K562 (cell line): ENCODE results near the gene CLSTN2. TPM values are rescaled to one million over a fixed set of nuclear protein-coding genes. Genes with fewer than 3 reads are reported as not detected.

Experiments used
- ATAC-seq: fragments of 200-7000 bp; cut with Tn5 transposase; 3 replicates; pipeline ENCODE4 v1.9.1; 2020; ENCODE audit warnings: moderate library complexity
- BruUV-seq: library from RNA; stranded (reverse); fragments of 400-500 nt; replicated peaks from 2 replicates; lab custom pipeline; 2021; lab: Mats Ljungman, UMichigan
- CTCF ChIA-PET: fragments of 300-600 bp; formaldehyde crosslinking; extraction: SDS; loops from one replicate; lab custom pipeline; 2021; ENCODE audit warnings: low intra/inter-chr PET ratio; lab: Yijun Ruan, JAX
- POLR2A ChIA-PET: fragments of 300-600, 350-650 bp; sonication (Branson Sonifier 250); formaldehyde crosslinking; extraction: SDS; loops from one replicate; lab custom pipeline; 2021; ENCODE audit warnings: antibody characterized with exemption, inconsistent platforms; lab: Yijun Ruan, JAX
- DNase-seq, 4 experiments: peaks; one replicate each; pipeline versions ENCODE4 v3.0.0 to v3.0.0-alpha.2; 2011 to 2018; ENCODE audit warnings: low spot score in 3 of 4, mixed read lengths in 3 of 4; ENCODE audit errors: extremely low read depth in 1 of 4
- FAIRE-seq: peaks from 2 replicates; lab custom pipeline; 2011; peaks lifted over from hg19 to GRCh38; lab: Jason Lieb, UNC
- H2AFZ ChIP-seq: 2 replicates; pipeline ENCODE4 v1.6.0; 2011; ENCODE audit warnings: low read depth, low read length, control low read depth, inconsistent platforms
- H3K27ac ChIP-seq: fragments of 200-600 bp; 3 replicates; pipeline ENCODE4 v1.8.0; 2011; ENCODE audit warnings: low read depth, mild to moderate bottlenecking, control low read depth, inconsistent platforms, low read length, moderate library complexity, mixed read lengths; ENCODE audit errors: extremely low read depth
- H3K27me3 ChIP-seq, 2 experiments: fragments of 300-600 bp in 1 of 2; 2 replicates in 1 of 2; 3 replicates in 1 of 2; pipeline versions ENCODE4 v1.6.0 to v1.8.0; 2011; ENCODE audit warnings: inconsistent platforms in 2 of 2, low read length in 2 of 2, mild to moderate bottlenecking in 1 of 2, mixed read lengths in 1 of 2, moderate library complexity in 1 of 2; ENCODE audit not compliant: control insufficient read depth in 2 of 2, insufficient read depth in 2 of 2
- H3K36me3 ChIP-seq: fragments of 300-600 bp; 3 replicates; pipeline ENCODE4 v1.8.0; 2011; ENCODE audit warnings: mild to moderate bottlenecking, low read length, inconsistent platforms; ENCODE audit not compliant: control insufficient read depth, insufficient read depth
- H3K4me1 ChIP-seq, 2 experiments: fragments of 200-600 bp in 1 of 2; replicated peaks in 1 of 2; 2 replicates in 1 of 2; 3 replicates in 1 of 2; pipeline versions ENCODE4 v1.5.1 to v1.8.0; 2011; ENCODE audit warnings: inconsistent platforms in 2 of 2, low read length in 2 of 2, mild to moderate bottlenecking in 1 of 2, mixed read lengths in 1 of 2, moderate library complexity in 1 of 2; ENCODE audit not compliant: control insufficient read depth in 2 of 2, insufficient read depth in 2 of 2
- H3K4me2 ChIP-seq: 2 replicates; pipeline ENCODE4 v1.6.1; 2011; ENCODE audit warnings: low read length, control low read depth, inconsistent platforms, mixed read lengths; ENCODE audit not compliant: insufficient read depth
- H3K4me3 ChIP-seq: fragments of 200-600 bp; sonication (generic), shearing (Covaris generic); 2 replicates; pipeline ENCODE4 v1.5.1; 2016; ENCODE audit warnings: control low read depth, inconsistent platforms
- H3K79me2 ChIP-seq: fragments of 200-600 bp; 3 replicates; pipeline ENCODE4 v1.8.0; 2011; ENCODE audit warnings: low read length, inconsistent platforms; ENCODE audit not compliant: control insufficient read depth, insufficient read depth
- H3K9ac ChIP-seq, 2 experiments: 2 replicates each; pipeline versions ENCODE4 v1.6.0 to v1.6.1; 2011; ENCODE audit warnings: low read depth in 2 of 2, low read length in 2 of 2, control low read depth in 1 of 2, inconsistent platforms in 1 of 2, mild to moderate bottlenecking in 1 of 2, mixed read lengths in 1 of 2; ENCODE audit not compliant: insufficient read depth in 1 of 2
- H3K9me1 ChIP-seq: one replicate; pipeline ENCODE4 v1.6.0; 2011; ENCODE audit warnings: inconsistent platforms, mild to moderate bottlenecking, low read length, moderate library complexity; ENCODE audit not compliant: control insufficient read depth, insufficient read depth
- H3K9me3 ChIP-seq: replicated peaks from 2 replicates; pipeline ENCODE4 v1.5.1; 2011; ENCODE audit warnings: low read depth, low read length, inconsistent platforms; ENCODE audit not compliant: control insufficient read depth, insufficient read depth
- H4K20me1 ChIP-seq: replicated peaks from 2 replicates; pipeline ENCODE4 v1.6.1; 2011; ENCODE audit warnings: low read length, inconsistent platforms, mixed read lengths; ENCODE audit not compliant: control insufficient read depth, insufficient read depth
- E2F3 ChIP-seq: fragments of 250-450 bp; sonication (Bioruptor Pico); IDR thresholded peaks from 2 replicates; pipeline ENCODE4 v1.4.0; 2020; ENCODE audit warnings: mild to moderate bottlenecking
- GATAD2B ChIP-seq: fragments of 450-650 bp; IDR thresholded peaks from 2 replicates; pipeline ENCODE4 v1.6.1; 2017; ENCODE audit warnings: mild to moderate bottlenecking, borderline replicate concordance
- GMEB1 ChIP-seq: fragments of 250-450 bp; sonication (Bioruptor Pico); IDR thresholded peaks from 2 replicates; pipeline ENCODE4 v1.4.0; 2020; ENCODE audit warnings: mild to moderate bottlenecking
- KLF6 ChIP-seq: fragments of 250-450 bp; sonication (Bioruptor Pico); IDR thresholded peaks from 2 replicates; pipeline ENCODE4 v1.4.0; 2020; ENCODE audit warnings: mild to moderate bottlenecking, moderate library complexity, borderline replicate concordance
- PHTF2 ChIP-seq: fragments of 250-450 bp; sonication (Bioruptor Pico); IDR thresholded peaks from 2 replicates; pipeline ENCODE4 v1.5.0; 2021; ENCODE audit warnings: mild to moderate bottlenecking
- ZNF398 ChIP-seq: fragments of 250-450 bp; sonication (Bioruptor Pico); IDR thresholded peaks from 2 replicates; pipeline ENCODE4 v1.8.0; 2021; ENCODE audit warnings: moderate library complexity, mild to moderate bottlenecking, inconsistent platforms
- WGBS: fragments of 100-300 bp; shearing (Covaris generic); methylation state at CpG from one replicate; pipeline ENCODE4 v1.1.6; 2016; ENCODE audit warnings: low coverage, mixed read lengths; ENCODE audit not compliant: insufficient coverage; ENCODE audit errors: missing lambda C conversion rate; 5-methylcytosine and 5-hydroxymethylcytosine counted together
- in situ Hi-C: fragments of 300-500 bp; cut with MboI; formaldehyde crosslinking; loops from 4 replicates; pipeline ENCODE4 v1.15.0; 2018; ENCODE audit warnings: inconsistent platforms, mixed read lengths
- intact Hi-C: fragments of 100-400 bp; cut with micrococcal nuclease; formaldehyde crosslinking; loops from 2 replicates; pipeline ENCODE4 v1.14.2; 2022
- polyA plus RNA-seq, 8 experiments: library from polyadenylated mRNA; depleted of rRNA in 4 of 8; stranded (reverse) in 5 of 8; unstranded in 3 of 8; fragments of >200 nt; fragmentation: Nextera tagmentation in 2 of 8; fragmentation: Illumina TruSeq in 1 of 8; extraction: Ambion mirVana in 2 of 8; extraction: Trizol in 1 of 8; gene quantifications; 2 replicates each; pipeline versions ENCODE4 v1.2.1 to v1.2.3, GENCODE V29; 2011 to 2014; ENCODE audit warnings: inconsistent platforms in 1 of 8, missing spikeins in 1 of 8
- total RNA-seq, 7 experiments: library from RNA; depleted of rRNA in 6 of 7; stranded (reverse); fragments of >200 nt in 6 of 7; fragmentation: Illumina TruSeq in 2 of 7; extraction: Trizol in 2 of 7; gene quantifications; 2 replicates each; pipeline versions ENCODE4 v1.2.1 to v1.2.3, GENCODE V29; 2011 to 2021; ENCODE audit warnings: low replicate concordance in 1 of 7

Gene CLSTN2
- total and polyA plus RNA-seq, 9 of the 15 experiments (the other 6 are each of a cell fraction or from before 2014, with no cell fraction given): 0.02 to 0.04 (median 0.04) TPM; not detected in 6

- Histone ChIP-seq H3K36me3 (no peaks in the 10 kb centered on the region), H3K4me3 (no peak overlapping the region), H3K27ac (no peak overlapping the region), H3K9me1 (no peaks in the 10 kb centered on the region), H3K9me3 (no peaks in the 10 kb centered on the region), H3K27me3 (no peaks in the 10 kb centered on the region), H3K79me2 (no peaks in the 10 kb centered on the region), H3K4me1 (no peaks in the 10 kb centered on the region), H3K4me2 (no peak overlapping the region), H3K9ac (no peak overlapping the region), H4K20me1 (no peaks in the 10 kb centered on the region), H2AFZ (no peak overlapping the region)
- no peak for FAIRE-seq
- in situ Hi-C loops (no loop called here), intact Hi-C loops (no loop called here)
- no peak for DNase-seq
- BruUV-seq: no TSS peak
- 0% methylated on average over 1 of the region's 1 CpG for WGBS
- POLR2A ChIA-PET: interaction anchor here (0.5 to 0.7 kb wide), 2 partner anchors 495 to 1100 kb away, joined by 3 read pairs; no protein-coding TSS in a partner anchor
- no peak for TF ChIP-seq KLF6 (CRISPR knock-in tag)
- TF ChIP-seq E2F3: no peak
- no peak for TF ChIP-seq GATAD2B
- TF ChIP-seq GMEB1: no peak
- no peak for TF ChIP-seq PHTF2
- no peak for TF ChIP-seq ZNF398 (CRISPR knock-in tag)
- no peak for ATAC-seq
- CTCF ChIA-PET: no interaction called here
Observed at GRCh38 chr3:140323561-140323960, 388.6 kb downstream of the CLSTN2 start.
